Measurements from ENCODE around the gene SLC9C1. TPM values are rescaled to one million over a fixed set of nuclear protein-coding genes. Genes with fewer than 3 reads are reported as not detected.

SLC9C1 gene
- total RNA-seq, 4 donors from 2014 or later: 0.67 to 12.4 (median 1.7) TPM; not detected in 1

GRCh38 chr3:112122870-112123269 is 171.1 kb downstream of the SLC9C1 start:
- H3K4me1 ChIP-seq: peaks cover 0 to 5% (median 0%) of the 10 kb centered on the region in 4 donors
- H3K27me3 ChIP-seq: no peaks in the 10 kb centered on the region
- H3K9me3 ChIP-seq: no peaks in the 10 kb centered on the region
- no peak for DNase-seq
- no peaks in the 10 kb centered on the region for H3K36me3 ChIP-seq
- H3K4me3 ChIP-seq: no peak overlapping the region
- no peak for TF ChIP-seq POLR2A (IDR thresholded peaks at IDR 0.05)
- TF ChIP-seq, protein P1, sequence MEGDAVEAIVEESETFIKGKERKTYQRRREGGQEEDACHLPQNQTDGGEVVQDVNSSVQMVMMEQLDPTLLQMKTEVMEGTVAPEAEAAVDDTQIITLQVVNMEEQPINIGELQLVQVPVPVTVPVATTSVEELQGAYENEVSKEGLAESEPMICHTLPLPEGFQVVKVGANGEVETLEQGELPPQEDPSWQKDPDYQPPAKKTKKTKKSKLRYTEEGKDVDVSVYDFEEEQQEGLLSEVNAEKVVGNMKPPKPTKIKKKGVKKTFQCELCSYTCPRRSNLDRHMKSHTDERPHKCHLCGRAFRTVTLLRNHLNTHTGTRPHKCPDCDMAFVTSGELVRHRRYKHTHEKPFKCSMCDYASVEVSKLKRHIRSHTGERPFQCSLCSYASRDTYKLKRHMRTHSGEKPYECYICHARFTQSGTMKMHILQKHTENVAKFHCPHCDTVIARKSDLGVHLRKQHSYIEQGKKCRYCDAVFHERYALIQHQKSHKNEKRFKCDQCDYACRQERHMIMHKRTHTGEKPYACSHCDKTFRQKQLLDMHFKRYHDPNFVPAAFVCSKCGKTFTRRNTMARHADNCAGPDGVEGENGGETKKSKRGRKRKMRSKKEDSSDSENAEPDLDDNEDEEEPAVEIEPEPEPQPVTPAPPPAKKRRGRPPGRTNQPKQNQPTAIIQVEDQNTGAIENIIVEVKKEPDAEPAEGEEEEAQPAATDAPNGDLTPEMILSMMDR (IDR thresholded peaks at IDR 0.05): no peak
- no peak overlapping the region for H3K27ac ChIP-seq

- H3K36me3 ChIP-seq: no peaks in the 10 kb centered on the region
- no peak overlapping the region for H3K4me3 ChIP-seq
- H3K27me3 ChIP-seq: no peaks in the 10 kb centered on the region
- peaks cover 0 to 3% (median 0%) of the 10 kb centered on the region in 4 donors for H3K4me1 ChIP-seq
- H3K27ac ChIP-seq: no peak overlapping the region
- no peak for DNase-seq
- TF ChIP-seq, protein P1 (IDR thresholded peaks at IDR 0.05): no peak
- no peak for TF ChIP-seq POLR2A (IDR thresholded peaks at IDR 0.05)
- H3K9me3 ChIP-seq: no peaks in the 10 kb centered on the region
Measured at GRCh38 chr3:112121577-112122547, 172.2 kb downstream of the SLC9C1 start.

- TF ChIP-seq, protein P1 (IDR thresholded peaks at IDR 0.05): no peak
- TF ChIP-seq POLR2A (IDR thresholded peaks at IDR 0.05): no peak
- peak overlapping the region in 1 of 4 donors; percentile 34 for H3K27ac ChIP-seq
- no peak overlapping the region for H3K4me3 ChIP-seq
- H3K27me3 ChIP-seq: no peaks in the 10 kb centered on the region
- no peaks in the 10 kb centered on the region for H3K36me3 ChIP-seq
- DNase-seq: no peak
- no peaks in the 10 kb centered on the region for H3K4me1 ChIP-seq
- no peaks in the 10 kb centered on the region for H3K9me3 ChIP-seq
Measured at GRCh38 chr3:112119962-112120836, 173.8 kb downstream of the SLC9C1 start.

DNA sequence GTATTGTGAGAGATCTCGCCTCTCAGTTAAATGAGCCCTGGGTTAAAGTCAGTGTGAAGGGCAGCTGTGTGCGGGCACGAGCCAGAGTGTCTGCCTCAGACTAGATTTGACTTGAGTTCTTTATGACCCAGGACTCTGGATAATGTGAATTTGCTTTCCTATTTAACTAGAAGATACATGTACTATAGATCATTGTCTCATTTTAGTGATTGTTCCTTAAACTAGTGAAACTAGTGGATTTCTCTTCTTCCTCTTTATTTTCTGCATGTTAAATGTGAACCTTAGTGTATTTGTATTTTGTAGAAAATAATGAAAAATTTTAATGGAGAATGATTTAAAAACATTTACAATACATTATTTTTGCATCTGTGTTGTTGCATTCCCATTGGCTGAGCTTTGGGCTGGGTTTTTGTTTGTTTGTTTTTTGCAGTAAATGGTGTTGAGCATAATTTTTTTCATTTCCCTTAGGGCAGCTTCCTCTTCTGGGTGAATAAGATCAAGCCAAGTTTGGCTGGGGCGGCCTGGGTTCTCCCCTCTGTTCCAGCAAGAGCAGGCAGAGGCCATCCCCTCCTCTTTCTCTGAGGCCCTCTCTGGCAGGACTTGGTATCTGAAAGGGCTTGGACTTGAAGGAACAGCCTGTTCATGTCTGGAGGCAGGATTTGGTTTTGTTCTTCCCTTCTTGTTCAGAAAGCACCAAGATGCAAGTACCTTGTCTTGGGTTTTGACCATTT is 176.0 kb downstream of the SLC9C1 start:
- peak overlapping the region in 1 of 4 donors; percentile 20 for H3K27ac ChIP-seq
- TF ChIP-seq, protein P1 (IDR thresholded peaks at IDR 0.05): peak in 1 of 6 experiments; percentile 6
- no peak for TF ChIP-seq POLR2A (IDR thresholded peaks at IDR 0.05)

GRCh38 chr3:112117415-112117814 is 176.6 kb downstream of the SLC9C1 start:
- Histone ChIP-seq H3K36me3 (no peaks in the 10 kb centered on the region), H3K4me1 (no peaks in the 10 kb centered on the region), H3K4me3 (no peak overlapping the region), H3K9me3 (no peaks in the 10 kb centered on the region), H3K27me3 (no peaks in the 10 kb centered on the region), H3K27ac (no peak overlapping the region)
- TF ChIP-seq, protein P1 (IDR thresholded peaks at IDR 0.05): no peak
- no peak for TF ChIP-seq POLR2A (IDR thresholded peaks at IDR 0.05)
- no peak for DNase-seq

More for the DNA sequence above, 176.0 kb downstream of the SLC9C1 start:
- Histone ChIP-seq H3K4me3 (no peak overlapping the region), H3K4me1 (no peaks in the 10 kb centered on the region), H3K27me3 (no peaks in the 10 kb centered on the region), H3K36me3 (no peaks in the 10 kb centered on the region), H3K9me3 (no peaks in the 10 kb centered on the region)
- DNase-seq: peak in 2 of 3 donors; percentile 62 to 68
